ENCODE data around the gene GCN1. TPM values are rescaled to one million over a fixed set of nuclear protein-coding genes. Genes with fewer than 3 reads are reported as not detected.

Gene GCN1
- total and polyA plus RNA-seq, 2 of the 8 experiments (the other 6 are each of a cell fraction or from before 2014, with no cell fraction given): 61.4 to 133 TPM

DNA sequence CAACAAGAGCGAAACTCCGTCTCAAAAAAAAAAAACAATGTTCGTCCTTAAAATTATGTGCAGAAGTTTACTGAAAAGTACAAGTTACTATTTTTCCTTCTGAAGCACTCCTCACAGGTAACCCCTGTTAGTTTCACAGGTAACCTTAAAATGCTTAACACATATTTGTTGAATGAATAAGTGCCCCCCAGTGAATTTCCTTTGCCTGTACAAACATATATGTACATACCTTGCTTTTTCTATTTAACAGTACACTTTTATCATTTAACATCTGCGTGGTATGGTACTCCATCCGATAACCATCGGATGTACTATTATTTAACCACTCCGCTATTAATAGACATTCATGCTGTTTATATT is 76.6 kb downstream of the GCN1 start (continued):
- TF ChIP-seq RNF2 (IDR thresholded peaks at IDR 0.05; ENCODE audit: borderline replicate concordance, low read depth, low read length, missing control alignments, poor library complexity, severe bottlenecking): no peak
- TF ChIP-seq SIX5 (IDR thresholded peaks at IDR 0.05; ENCODE audit: low read depth, low read length): no peak
- TF ChIP-seq PHF8 (conservative IDR thresholded peaks at IDR 0.05; ENCODE audit: low read depth, low read length): no peak
- no peak for TF ChIP-seq KDM5A (IDR thresholded peaks at IDR 0.05; ENCODE audit: low read length)
- TF ChIP-seq, protein P1, sequence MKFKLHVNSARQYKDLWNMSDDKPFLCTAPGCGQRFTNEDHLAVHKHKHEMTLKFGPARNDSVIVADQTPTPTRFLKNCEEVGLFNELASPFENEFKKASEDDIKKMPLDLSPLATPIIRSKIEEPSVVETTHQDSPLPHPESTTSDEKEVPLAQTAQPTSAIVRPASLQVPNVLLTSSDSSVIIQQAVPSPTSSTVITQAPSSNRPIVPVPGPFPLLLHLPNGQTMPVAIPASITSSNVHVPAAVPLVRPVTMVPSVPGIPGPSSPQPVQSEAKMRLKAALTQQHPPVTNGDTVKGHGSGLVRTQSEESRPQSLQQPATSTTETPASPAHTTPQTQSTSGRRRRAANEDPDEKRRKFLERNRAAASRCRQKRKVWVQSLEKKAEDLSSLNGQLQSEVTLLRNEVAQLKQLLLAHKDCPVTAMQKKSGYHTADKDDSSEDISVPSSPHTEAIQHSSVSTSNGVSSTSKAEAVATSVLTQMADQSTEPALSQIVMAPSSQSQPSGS (IDR thresholded peaks at IDR 0.05; ENCODE audit: low read length): no peak
- TF ChIP-seq POU5F1 (IDR thresholded peaks at IDR 0.05; ENCODE audit: low read depth, low read length): no peak

All from H1 (cell line).